Activated T-cell treated with anti-CD3 and anti-CD28 coated beads, Interleukin-2, amount 50 U/mL, for 1 hour (primary cell): ENCODE measurements around the gene WDR64.
"Not testable (repeated sequence)": the region's sequence is repeated elsewhere in the genome, so short reads cannot be mapped to it uniquely, and the experiment has no call there.

Source experiments
- DNase-seq: peaks from one replicate; pipeline ENCODE4 v3.0.0-alpha.2; 2020

The WDR64 gene

GRCh38 chr1:241703739-241704138, 51.7 kb downstream of the WDR64 start:
- not testable (repeated sequence) for DNase-seq

- no peak for DNase-seq
Observed at GRCh38 chr1:241706257-241706656, 54.2 kb downstream of the WDR64 start.

GRCh38 chr1:241706967-241707366, 54.9 kb downstream of the WDR64 start:
- peak; percentile 28 for DNase-seq

GRCh38 chr1:241707442-241707841, 55.4 kb downstream of the WDR64 start:
- DNase-seq, result no peak

DNA sequence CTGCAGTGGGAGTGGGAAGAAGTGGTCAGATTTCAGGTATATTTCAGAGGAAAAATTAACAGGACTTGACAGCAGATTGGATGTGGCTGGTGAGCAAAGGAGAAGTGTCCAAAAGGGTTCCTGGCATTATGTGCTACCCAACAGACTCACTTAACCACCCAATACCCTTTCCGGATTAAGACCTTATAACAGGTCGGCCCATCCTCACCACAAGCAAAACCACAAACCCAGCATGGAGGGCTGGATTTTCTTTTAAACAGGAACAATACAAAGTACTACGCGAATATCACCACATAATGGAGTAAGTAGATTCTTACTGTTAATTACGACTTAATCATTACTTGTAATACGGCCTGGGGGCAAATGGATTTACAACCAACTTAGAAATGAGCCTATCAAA, 59.2 kb downstream of the WDR64 start:
- no peak for DNase-seq

- no peak for DNase-seq
Observed at GRCh38 chr1:241713316-241713715, 61.2 kb downstream of the WDR64 start.

GRCh38 chr1:241714321-241715218, 62.5 kb downstream of the WDR64 start:
- DNase-seq, result no peak

DNA sequence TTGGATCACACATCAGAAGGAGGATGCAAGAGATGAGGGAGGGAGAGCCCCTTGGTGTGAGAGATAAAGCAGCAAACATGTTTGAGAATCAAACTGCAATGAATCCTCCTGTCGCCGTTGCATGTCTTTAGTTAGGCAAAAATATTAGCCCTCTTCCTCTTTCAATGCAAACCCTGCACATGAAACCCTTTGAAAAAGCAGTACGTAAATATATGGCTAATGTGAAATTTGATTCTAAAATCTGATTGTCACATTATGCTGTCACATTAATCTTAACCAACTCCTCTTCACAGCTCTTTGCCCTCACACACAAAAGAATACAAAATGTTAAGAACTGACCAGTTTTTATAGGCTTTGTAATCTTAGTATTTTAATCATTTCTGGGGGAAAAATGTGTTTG, 63.4 kb downstream of the WDR64 start:
- no peak for DNase-seq

DNA sequence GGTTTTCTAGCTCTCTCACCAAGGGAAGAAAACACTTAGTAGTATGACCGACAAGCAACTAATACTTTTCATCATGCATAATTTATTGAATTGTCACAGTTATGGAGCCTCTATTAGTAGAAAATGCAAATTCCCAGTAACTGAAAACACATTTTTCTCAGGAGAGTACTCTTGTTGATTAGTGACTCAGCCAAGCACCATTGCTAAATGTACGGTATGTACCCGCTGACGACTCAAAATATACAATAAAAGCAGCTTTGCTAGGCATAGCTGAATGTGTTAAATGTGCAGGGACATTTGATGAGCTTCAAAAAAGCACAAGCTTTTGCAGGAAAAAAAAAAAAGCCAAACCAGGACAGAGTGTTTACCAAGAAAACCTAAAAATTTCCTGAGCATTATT, 63.9 kb downstream of the WDR64 start:
- DNase-seq, result no peak

DNA sequence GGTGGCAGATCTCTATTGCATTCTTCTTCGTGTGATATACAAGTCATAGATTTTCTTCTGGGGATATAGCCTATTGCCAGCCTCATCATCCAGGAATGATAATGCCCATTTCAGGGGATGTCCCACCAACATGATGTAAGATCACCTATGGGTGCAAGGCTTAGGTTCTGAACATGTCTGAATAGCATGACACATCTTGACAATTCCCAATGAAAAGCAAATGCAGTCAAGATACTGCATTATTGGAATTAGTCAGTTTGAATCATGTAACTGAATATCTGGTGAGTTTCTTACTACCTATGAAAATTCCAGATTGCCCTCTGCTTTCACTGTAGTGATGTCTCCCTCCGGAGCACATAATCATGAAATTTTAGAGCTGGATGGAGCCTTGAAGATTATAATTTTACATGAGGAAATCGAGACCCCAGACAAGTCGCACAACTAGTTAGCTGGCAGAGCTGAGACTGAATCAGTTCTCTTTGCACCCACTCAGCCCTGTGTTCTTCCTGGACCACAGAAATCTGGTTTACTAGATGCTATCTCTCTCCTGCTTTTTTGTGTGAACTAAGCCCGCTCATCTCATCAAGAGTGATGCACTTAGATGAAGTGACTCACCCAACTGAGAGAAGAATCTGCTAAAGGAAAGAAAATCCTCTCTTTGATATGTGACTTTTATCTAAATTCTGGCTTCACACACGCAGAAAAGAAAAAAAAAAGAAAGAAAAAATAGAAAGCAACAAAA, 65.0 kb downstream of the WDR64 start:
- no peak for DNase-seq

DNA sequence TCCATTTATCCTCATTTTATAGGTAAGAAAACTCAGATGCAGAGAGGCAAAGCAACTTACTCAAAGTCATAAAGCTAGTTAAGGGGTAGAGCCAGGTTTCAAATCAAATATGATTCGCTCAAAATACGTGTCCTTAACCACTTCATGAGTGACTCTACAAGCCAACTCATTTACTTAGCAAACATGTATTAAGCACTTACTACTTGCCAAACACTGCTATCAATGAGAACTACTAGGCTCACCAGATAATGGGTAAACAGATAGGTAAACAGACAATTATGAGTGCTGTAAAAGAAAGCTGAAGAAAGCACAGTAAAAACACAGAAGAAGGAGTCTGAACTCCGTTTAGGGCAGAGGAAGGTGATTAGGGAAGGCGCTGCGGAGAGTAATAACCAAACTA, 65.9 kb downstream of the WDR64 start:
- DNase-seq, result no peak

DNA sequence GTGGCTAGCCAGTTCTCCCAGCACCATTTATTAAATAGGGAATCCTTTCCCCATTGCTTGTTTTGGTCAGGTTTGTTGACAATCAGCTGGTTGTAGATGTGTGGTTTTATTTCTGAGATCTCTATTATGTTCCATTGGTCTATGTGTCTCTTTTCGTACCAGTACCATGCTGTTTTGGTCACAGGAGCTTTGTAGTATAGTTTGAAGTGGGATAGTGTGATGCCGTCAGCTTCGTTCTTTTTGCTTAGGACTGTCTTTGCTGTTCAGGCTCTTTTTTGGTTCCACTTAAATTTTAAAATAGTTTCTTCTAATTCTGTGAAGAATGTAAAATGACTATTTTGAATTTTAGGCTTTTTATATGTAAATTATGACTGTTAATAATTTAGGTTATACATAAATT, 68.9 kb downstream of the WDR64 start:
- DNase-seq, result no peak

DNA sequence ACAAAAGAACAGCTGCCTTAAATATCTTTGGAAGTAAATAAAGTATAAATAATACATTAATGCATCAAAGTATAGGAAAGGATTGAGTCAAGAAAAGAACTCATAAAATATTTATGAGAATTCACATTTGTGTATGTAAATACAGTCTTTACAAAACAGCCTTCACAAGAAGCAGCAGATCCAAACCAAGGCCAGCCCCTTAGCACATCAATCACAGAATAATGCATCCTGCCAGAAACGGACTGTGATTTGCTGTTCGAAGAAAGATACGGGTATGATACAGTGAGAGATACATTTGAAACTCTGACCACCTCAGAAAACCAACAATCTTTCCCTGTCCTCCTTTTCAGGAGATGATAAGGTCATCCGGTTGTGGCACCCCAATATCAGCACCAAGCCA, 70.9 kb downstream of the WDR64 start:
- DNase-seq, result no peak

DNA sequence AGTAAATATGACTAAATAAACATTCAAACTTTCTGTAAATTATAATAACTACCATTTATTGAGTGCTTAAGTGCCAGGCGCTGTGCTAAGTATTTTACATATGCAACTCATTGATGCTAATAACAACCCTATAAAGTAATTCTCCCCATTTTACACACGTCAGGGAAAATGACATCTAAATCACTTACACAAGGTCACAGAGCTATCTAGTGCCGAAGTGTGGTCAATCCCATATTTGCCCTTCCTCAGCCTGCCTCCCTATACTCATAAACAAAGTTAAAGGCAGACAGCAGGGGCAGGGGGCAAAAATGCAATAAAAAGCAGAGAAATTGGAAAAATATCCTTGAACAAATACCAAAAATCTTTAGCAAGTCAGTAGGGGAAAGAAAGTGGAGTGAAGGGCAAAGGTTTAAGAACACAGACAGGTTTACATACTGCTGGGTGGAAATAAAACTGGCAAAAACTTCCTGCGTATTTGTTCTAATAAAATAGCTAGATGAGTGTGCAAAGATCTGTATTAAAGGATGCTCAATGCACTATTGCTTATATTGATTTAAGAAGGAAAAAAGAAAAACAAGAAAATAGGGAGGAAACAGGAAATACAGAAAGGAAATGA, 72.8 kb downstream of the WDR64 start:
- DNase-seq, result no peak

DNA sequence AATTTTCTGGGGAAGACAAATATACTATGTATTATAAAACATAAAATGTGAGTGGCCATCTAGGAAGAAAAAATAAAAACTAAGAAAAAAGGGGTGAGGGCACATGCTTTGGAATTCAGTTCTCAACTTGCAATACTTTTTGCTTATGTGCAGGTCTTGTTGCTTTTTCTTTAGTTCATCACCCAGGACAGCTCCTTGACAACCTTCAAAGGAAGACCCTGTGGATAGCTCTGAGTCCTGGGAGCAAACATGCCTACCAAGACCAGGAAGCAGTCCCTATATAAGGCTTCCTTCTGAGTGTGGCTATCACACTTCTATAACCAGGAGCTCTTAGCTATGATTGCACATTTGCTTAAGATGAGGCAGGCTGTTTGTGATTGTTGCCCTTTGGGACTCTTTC, 78.0 kb downstream of the WDR64 start:
- DNase-seq, result no peak

GRCh38 chr1:241733899-241734298, 81.8 kb downstream of the WDR64 start:
- no peak for DNase-seq

DNA sequence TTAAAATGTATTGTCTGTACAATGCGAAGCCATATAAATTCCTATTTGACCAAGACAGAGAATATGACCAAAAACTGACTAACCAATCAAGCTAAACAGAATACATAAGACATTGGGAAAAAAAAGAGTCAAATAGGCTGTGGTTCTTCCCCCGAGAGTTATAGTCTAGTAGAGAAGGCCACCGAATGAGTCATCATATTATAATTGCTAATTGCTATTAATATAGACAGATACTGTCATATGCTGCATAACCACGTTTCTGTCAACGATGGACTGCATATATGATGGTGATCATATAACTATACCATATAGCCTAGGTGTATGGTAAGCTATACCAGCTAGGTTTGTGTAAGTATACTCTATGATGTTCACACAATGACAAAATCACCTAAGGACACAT, 82.5 kb downstream of the WDR64 start:
- no peak for DNase-seq

- not testable (repeated sequence) for DNase-seq
Observed at GRCh38 chr1:241735493-241735926, 83.4 kb downstream of the WDR64 start.

- DNase-seq, result no peak
Observed at GRCh38 chr1:241736387-241736786, 84.3 kb downstream of the WDR64 start.

DNA sequence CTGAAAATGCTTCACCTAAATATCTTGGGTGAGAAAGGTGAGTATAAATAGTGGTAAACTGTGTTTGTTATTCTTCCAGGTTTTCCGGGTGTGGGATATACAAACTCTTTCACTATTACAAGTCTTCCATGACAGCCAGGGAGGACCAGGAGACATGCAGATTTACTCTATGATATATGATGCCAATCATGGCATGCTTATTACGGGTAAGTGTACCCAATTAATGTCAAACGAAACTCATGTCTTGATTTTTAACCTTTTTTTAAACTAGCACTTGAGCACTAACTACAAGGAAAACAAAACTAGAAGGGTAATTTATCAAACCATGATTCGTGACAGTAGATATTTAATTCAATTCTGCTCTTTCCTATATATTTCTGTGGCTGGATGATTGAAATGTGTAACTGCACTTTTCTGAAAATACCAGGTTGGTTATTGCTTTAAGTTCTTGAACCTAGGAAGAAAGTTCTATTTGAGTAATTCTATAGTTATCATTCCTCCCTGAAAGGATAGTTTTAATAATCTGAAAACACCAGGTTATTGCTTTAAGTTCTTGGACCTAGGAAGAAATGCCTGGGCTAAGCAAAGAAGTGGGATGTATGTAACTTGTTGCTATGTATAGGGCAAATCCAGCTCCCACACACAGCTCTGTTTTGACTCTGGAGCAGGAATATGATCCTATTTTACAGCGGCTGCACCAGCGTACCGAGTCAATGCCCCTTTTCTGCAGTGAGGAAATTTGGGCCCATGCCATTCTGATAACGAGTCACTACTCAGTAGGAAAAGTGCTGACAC, 86.4 kb downstream of the WDR64 start:
- no peak for DNase-seq

DNA sequence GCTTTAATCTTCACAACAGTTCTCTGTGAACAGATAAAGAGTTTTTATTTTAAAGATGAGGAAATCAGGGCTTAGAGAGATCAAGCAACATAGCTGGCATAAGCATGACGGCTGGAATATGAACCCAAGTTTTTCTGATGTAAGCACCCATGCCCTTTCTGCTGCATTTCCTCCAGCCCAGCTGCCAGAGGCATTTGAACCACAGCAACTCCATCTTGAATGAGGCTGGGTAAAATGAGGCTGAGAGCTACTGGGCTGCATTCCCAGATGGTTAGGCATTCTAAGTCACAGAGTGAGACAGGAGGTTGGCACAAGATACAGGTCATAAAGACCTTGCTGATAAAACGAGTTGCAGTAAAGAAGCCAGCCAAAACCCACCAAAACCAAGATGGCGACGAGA, 90.0 kb downstream of the WDR64 start:
- no peak for DNase-seq

GRCh38 chr1:241744591-241744990, 92.5 kb downstream of the WDR64 start:
- no peak for DNase-seq

- DNase-seq, result no peak
Observed at GRCh38 chr1:241747992-241748391, 95.9 kb downstream of the WDR64 start.
